Liver (tissue), 9 donors: ENCODE measurements around the gene FAN1. TPM values are rescaled to one million over a fixed set of nuclear protein-coding genes. Genes with fewer than 3 reads are reported as not detected.

Experiments
- DNase-seq: peaks from one replicate; pipeline ENCODE4 v3.0.0-alpha.2; 2017; ENCODE audit warnings: low spot score
- H3K27ac ChIP-seq, 2 donors: one replicate each; pipeline ENCODE4 v1.7.0; 2013; ENCODE audit warnings: inconsistent platforms in 2 of 2, low read length in 2 of 2, control low read depth in 1 of 2, low read depth in 1 of 2, mild to moderate bottlenecking in 1 of 2
- H3K27me3 ChIP-seq, 4 donors: one replicate each; pipeline versions ENCODE4 v1.6.1 to v1.7.0; 2013; ENCODE audit warnings: low read length in 3 of 4, inconsistent platforms in 1 of 4, mild to moderate bottlenecking in 1 of 4, moderate library complexity in 1 of 4; ENCODE audit not compliant: control insufficient read depth in 4 of 4, insufficient read depth in 4 of 4
- H3K36me3 ChIP-seq, 4 donors: one replicate each; pipeline versions ENCODE4 v1.6.1 to v1.7.0; 2013; ENCODE audit warnings: low read length in 3 of 4, mild to moderate bottlenecking in 3 of 4, low read depth in 1 of 4, moderate library complexity in 1 of 4; ENCODE audit not compliant: control insufficient read depth in 4 of 4, insufficient read depth in 3 of 4
- H3K4me1 ChIP-seq, 4 donors: one replicate each; pipeline versions ENCODE4 v1.6.1 to v1.7.0; 2013; ENCODE audit warnings: low read length in 3 of 4, mild to moderate bottlenecking in 3 of 4, moderate library complexity in 1 of 4; ENCODE audit not compliant: control insufficient read depth in 4 of 4, insufficient read depth in 4 of 4
- H3K4me3 ChIP-seq, 3 donors: one replicate each; pipeline versions ENCODE4 v1.6.1 to v1.7.0; 2013; ENCODE audit warnings: low read length in 3 of 3, control low read depth in 1 of 3, low read depth in 1 of 3, mild to moderate bottlenecking in 1 of 3
- H3K9ac ChIP-seq, 2 donors: one replicate each; pipeline ENCODE4 v1.7.0; 2013; ENCODE audit warnings: low read length in 2 of 2, mild to moderate bottlenecking in 2 of 2, moderate library complexity in 2 of 2, control low read depth in 1 of 2, low read depth in 1 of 2
- H3K9me3 ChIP-seq, 4 donors: one replicate each; pipeline versions ENCODE4 v1.6.1 to v1.7.0; 2013; ENCODE audit warnings: low read length in 3 of 4; ENCODE audit not compliant: control insufficient read depth in 4 of 4
- CTCF ChIP-seq: fragments of 150-350 bp; IDR thresholded peaks from 2 replicates; pipeline ENCODE4 v1.5.1; 2017; ENCODE audit warnings: improper control_type of control experiment, low read depth, low read length; ENCODE audit not compliant: missing input control
- EGR1 ChIP-seq, 2 donors: IDR thresholded peaks; 2 replicates each; pipeline ENCODE4 v1.6.1; 2016 to 2018; ENCODE audit warnings: antibody characterized with exemption in 2 of 2, low read depth in 2 of 2
- FOXA1 ChIP-seq: IDR thresholded peaks from 2 replicates; pipeline ENCODE4 v1.6.1; 2016; ENCODE audit warnings: antibody characterized with exemption
- FOXA2 ChIP-seq: IDR thresholded peaks from 2 replicates; pipeline ENCODE4 v1.6.1; 2016; ENCODE audit warnings: antibody characterized with exemption
- GABPA ChIP-seq, 2 donors: IDR thresholded peaks in 1 of 2; conservative IDR thresholded peaks in 1 of 2; 2 replicates each; pipeline ENCODE4 v1.6.1; 2016; ENCODE audit warnings: antibody characterized with exemption in 2 of 2, mild to moderate bottlenecking in 1 of 2, moderate library complexity in 1 of 2
- HNF4A ChIP-seq, 2 donors: conservative IDR thresholded peaks; 2 replicates each; pipeline ENCODE4 v1.6.1; 2016; ENCODE audit warnings: antibody characterized with exemption in 2 of 2, mild to moderate bottlenecking in 2 of 2
- HNF4G ChIP-seq: IDR thresholded peaks from 2 replicates; pipeline ENCODE4 v1.6.1; 2016; ENCODE audit warnings: antibody characterized with exemption
- JUND ChIP-seq, 2 donors: IDR thresholded peaks; 2 replicates each; pipeline ENCODE4 v1.6.1; 2016; ENCODE audit warnings: antibody characterized with exemption in 2 of 2
- MAX ChIP-seq: IDR thresholded peaks from 2 replicates; pipeline ENCODE4 v1.6.1; 2016; ENCODE audit warnings: antibody characterized with exemption
- NR2F2 ChIP-seq: IDR thresholded peaks from 2 replicates; pipeline ENCODE4 v1.6.1; 2016; ENCODE audit warnings: antibody characterized with exemption
- RAD21 ChIP-seq, 2 donors: IDR thresholded peaks; 2 replicates each; pipeline ENCODE4 v1.6.1; 2016; ENCODE audit warnings: antibody characterized with exemption in 2 of 2, mild to moderate bottlenecking in 2 of 2
- REST ChIP-seq: IDR thresholded peaks from 2 replicates; pipeline ENCODE4 v1.6.1; 2016; ENCODE audit warnings: antibody characterized with exemption, mild to moderate bottlenecking
- RXRA ChIP-seq, 2 donors: IDR thresholded peaks; 2 replicates each; pipeline ENCODE4 v1.6.1; 2017 to 2018; ENCODE audit warnings: antibody characterized with exemption in 2 of 2, mild to moderate bottlenecking in 1 of 2
- SP1 ChIP-seq: IDR thresholded peaks from 2 replicates; pipeline ENCODE4 v1.6.1; 2018; ENCODE audit warnings: antibody characterized with exemption, mild to moderate bottlenecking
- TAF1 ChIP-seq: conservative IDR thresholded peaks from 2 replicates; pipeline ENCODE4 v1.6.1; 2016; ENCODE audit warnings: antibody characterized with exemption, mild to moderate bottlenecking
- YY1 ChIP-seq: IDR thresholded peaks from 2 replicates; pipeline ENCODE4 v1.6.1; 2016; ENCODE audit warnings: antibody characterized with exemption, mild to moderate bottlenecking
- WGBS: extraction: QIAGEN DNeasy Blood & Tissue Kit; methylation state at CpG from one replicate; pipeline ENCODE4 v1.1.7; 2013; 5-methylcytosine and 5-hydroxymethylcytosine counted together
- polyA plus RNA-seq, 2 donors: library from polyadenylated mRNA; stranded (reverse) in 1 of 2; unstranded in 1 of 2; fragments of 200-250 nt in 1 of 2; fragments of >200 nt in 1 of 2; fragmentation: Nextera tagmentation in 1 of 2; extraction: Ambion mirVana in 1 of 2; gene quantifications; one replicate each; pipeline versions ENCODE4 v1.2.1 to v1.2.3, GENCODE V29; 2013 to 2015
- total RNA-seq, 2 donors: library from RNA; depleted of rRNA; stranded (reverse); fragments of >200 nt; gene quantifications; one replicate each; pipeline ENCODE4 v1.2.3, GENCODE V29; 2014
- TF ChIP-seq, protein P1 (sequence below): IDR thresholded peaks from 2 replicates; pipeline ENCODE4 v1.6.1; 2016; ENCODE audit warnings: antibody characterized with exemption
- TF ChIP-seq, protein P2 (sequence below): IDR thresholded peaks from 2 replicates; pipeline ENCODE4 v1.6.1; 2016; ENCODE audit warnings: antibody characterized with exemption
- donor health status: healthy.
- donor health status: healthy.
- donor health status: healthy.
- donor health status: healthy.
- donor health status: healthy.

The FAN1 gene
- total and polyA plus RNA-seq, 4 donors = 5.2 to 17.1 (median 7.5) TPM

DNA sequence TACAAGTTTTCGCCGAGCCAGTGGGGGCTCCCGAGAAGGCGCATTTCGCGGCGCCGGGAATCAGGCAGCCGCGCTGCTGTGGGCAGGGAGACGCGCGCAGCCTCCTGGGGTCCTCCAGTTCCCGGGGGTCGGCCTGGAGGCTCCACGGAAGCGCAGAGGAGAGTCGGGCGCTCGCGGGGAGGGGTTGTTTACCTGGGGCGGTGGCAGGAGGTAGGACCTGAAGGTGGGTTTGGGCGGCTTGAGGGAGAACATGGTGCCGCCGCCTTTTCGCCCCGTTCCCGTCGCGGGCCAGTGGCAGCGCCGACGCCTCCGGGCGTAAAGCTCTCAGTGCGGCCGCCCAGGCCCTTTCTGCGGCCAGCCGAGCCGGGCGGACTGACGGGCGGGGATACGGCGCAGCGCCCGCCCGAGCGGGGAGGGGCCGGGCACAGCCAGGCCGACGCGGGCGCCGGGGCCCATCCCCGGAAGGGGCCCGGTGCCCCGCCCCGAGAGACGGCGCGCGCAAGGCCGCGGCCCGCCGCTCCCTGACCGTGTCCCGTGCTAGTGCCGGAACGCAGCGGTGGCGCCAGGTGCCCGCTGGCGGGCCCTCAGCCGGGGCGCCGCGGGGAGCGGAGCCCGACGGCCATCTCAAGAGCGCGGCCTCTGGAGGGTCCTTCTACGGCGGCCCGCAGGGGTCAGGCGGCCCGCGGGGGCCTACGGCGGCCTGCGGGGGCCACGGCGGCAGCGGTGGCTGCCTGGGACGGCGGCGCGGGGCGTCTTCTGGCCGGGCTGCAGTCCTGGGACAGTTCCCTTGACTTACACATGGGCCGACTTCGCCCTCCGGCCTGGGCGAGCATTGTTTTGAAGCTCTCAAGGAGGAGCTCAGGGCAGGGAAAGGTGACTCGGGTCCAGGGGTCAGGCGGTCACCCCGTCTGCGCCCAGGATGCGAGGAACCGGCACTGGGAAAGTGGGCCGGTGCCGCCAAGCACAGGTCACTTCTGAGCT lies 87.8 kb downstream of the FAN1 start, which contains the start of gene MTMR10:
MTMR10 (minus strand) TSS at position 374 of the 981 bp plus-strand sequence; CDS start at position 252, 122 bp downstream.
- Histone ChIP-seq H3K4me3 (peak within 1 kb of the TSS; percentile 65 to 97 (median 96)), H3K27ac (peak within 1 kb of the TSS; percentile 87 to 98), H3K9ac (peak within 1 kb of the TSS; percentile 87 to 99), H3K9me3 (no peaks in the 10 kb centered on the region), H3K4me1 (peaks cover 2 to 31% (median 24%) of the 10 kb centered on the region in 4 donors), H3K36me3 (peaks cover 0 to 2% (median 0%) of the 10 kb centered on the region in 4 donors), H3K27me3 (no peaks in the 10 kb centered on the region)
- 1% methylated on average over 114 of the region's 114 CpGs for WGBS
- TF ChIP-seq GABPA (IDR thresholded peaks at IDR 0.05 in 1 of 2, conservative IDR thresholded peaks at IDR 0.05 in 1 of 2) = no peak
- TF ChIP-seq YY1 = peak; percentile 50
- no peak for TF ChIP-seq MAX
- TF ChIP-seq RAD21 (IDR thresholded peaks at IDR 0.05) = peak in 1 of 2 donors; percentile 14
- TF ChIP-seq TAF1 = peak; percentile 85
- TF ChIP-seq HNF4G = no peak
- no peak for TF ChIP-seq JUND (IDR thresholded peaks at IDR 0.05)
- no peak for TF ChIP-seq FOXA2
- TF ChIP-seq NR2F2 = peak; percentile 54
- TF ChIP-seq CTCF = no peak
- no peak for TF ChIP-seq FOXA1
- no peak for TF ChIP-seq SP1
- TF ChIP-seq, protein P1, sequence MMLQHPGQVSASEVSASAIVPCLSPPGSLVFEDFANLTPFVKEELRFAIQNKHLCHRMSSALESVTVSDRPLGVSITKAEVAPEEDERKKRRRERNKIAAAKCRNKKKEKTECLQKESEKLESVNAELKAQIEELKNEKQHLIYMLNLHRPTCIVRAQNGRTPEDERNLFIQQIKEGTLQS = no peak
- peak; percentile 87 for TF ChIP-seq REST
- peak; percentile 9 to 26 for TF ChIP-seq HNF4A (conservative IDR thresholded peaks at IDR 0.05)
- TF ChIP-seq, protein P2, sequence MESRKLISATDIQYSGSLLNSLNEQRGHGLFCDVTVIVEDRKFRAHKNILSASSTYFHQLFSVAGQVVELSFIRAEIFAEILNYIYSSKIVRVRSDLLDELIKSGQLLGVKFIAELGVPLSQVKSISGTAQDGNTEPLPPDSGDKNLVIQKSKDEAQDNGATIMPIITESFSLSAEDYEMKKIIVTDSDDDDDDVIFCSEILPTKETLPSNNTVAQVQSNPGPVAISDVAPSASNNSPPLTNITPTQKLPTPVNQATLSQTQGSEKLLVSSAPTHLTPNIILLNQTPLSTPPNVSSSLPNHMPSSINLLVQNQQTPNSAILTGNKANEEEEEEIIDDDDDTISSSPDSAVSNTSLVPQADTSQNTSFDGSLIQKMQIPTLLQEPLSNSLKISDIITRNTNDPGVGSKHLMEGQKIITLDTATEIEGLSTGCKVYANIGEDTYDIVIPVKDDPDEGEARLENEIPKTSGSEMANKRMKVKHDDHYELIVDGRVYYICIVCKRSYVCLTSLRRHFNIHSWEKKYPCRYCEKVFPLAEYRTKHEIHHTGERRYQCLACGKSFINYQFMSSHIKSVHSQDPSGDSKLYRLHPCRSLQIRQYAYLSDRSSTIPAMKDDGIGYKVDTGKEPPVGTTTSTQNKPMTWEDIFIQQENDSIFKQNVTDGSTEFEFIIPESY = no peak
- peak in 1 of 2 donors; percentile 55 for TF ChIP-seq RXRA (IDR thresholded peaks at IDR 0.05)
- TF ChIP-seq EGR1 (IDR thresholded peaks at IDR 0.05; ENCODE audit: low read depth in 2 of 2) = no peak
- peak; percentile 80 for DNase-seq
